IMR-90 (cell line): Measurements from ENCODE around the gene CCNK. TPM values are rescaled to one million over a fixed set of nuclear protein-coding genes. Genes with fewer than 3 reads are reported as not detected.

Experiments used
- ATAC-seq: fragments of 200-7000 bp; cut with Tn5 transposase; 2 replicates; pipeline ENCODE4 v1.9.1; 2020; ENCODE audit warnings: low read depth, mild to moderate bottlenecking, moderate library complexity
- BruUV-seq: library from RNA; stranded (reverse); fragments of 400-500 nt; replicated peaks from 2 replicates; lab custom pipeline; 2021; lab: Mats Ljungman, UMichigan
- CTCF ChIA-PET: fragments of 300-600 bp; formaldehyde crosslinking; extraction: SDS; loops from one replicate; lab custom pipeline; 2021; ENCODE audit warnings: antibody characterized with exemption; lab: Yijun Ruan, JAX
- POLR2A ChIA-PET: fragments of 300-600 bp; sonication (Branson Sonifier 250); formaldehyde crosslinking; loops from one replicate; lab custom pipeline; 2022; ENCODE audit warnings: antibody characterized with exemption; ENCODE audit not compliant: unreplicated experiment; lab: Charles Lee
- DNase-seq: peaks from one replicate; pipeline ENCODE4 v3.0.0; 2013
- H2AFZ ChIP-seq: replicated peaks from 2 replicates; pipeline ENCODE3; 2013; ENCODE audit warnings: low read length, mild to moderate bottlenecking; ENCODE audit not compliant: poor library complexity
- H2AK5ac ChIP-seq: 2 replicates; pipeline ENCODE4 v1.6.1; 2013; ENCODE audit warnings: low read depth, low read length, inconsistent platforms
- H2AK9ac ChIP-seq: replicated peaks from 2 replicates; pipeline ENCODE3; 2013; ENCODE audit warnings: mild to moderate bottlenecking, low read depth, low read length, moderate library complexity; ENCODE audit not compliant: poor library complexity
- H2BK120ac ChIP-seq: 2 replicates; pipeline ENCODE4 v1.6.1; 2013; ENCODE audit warnings: low read depth, low read length, inconsistent platforms
- H2BK15ac ChIP-seq: 3 replicates; pipeline ENCODE4 v1.6.1; 2013; ENCODE audit warnings: low read depth, low read length, inconsistent platforms
- H2BK20ac ChIP-seq: 2 replicates; pipeline ENCODE4 v1.6.1; 2013; ENCODE audit warnings: low read depth, mild to moderate bottlenecking, inconsistent platforms, low read length, moderate library complexity
- H2BK5ac ChIP-seq: 2 replicates; pipeline ENCODE4 v1.6.1; 2013; ENCODE audit warnings: mild to moderate bottlenecking, low read depth, low read length, inconsistent platforms; ENCODE audit not compliant: poor library complexity, severe bottlenecking
- H3K14ac ChIP-seq: replicated peaks from 2 replicates; pipeline ENCODE4 v1.6.1; 2013; ENCODE audit warnings: low read depth, low read length, inconsistent platforms
- H3K18ac ChIP-seq: 2 replicates; pipeline ENCODE4 v1.6.1; 2013; ENCODE audit warnings: low read depth, low read length, control low read depth
- H3K23ac ChIP-seq: 2 replicates; pipeline ENCODE4 v1.6.1; 2013; ENCODE audit warnings: low read depth, low read length, inconsistent platforms
- H3K27ac ChIP-seq: 2 replicates; pipeline ENCODE4 v1.5.1; 2013; ENCODE audit warnings: mild to moderate bottlenecking, control low read depth, low read length; ENCODE audit not compliant: insufficient read depth
- H3K27me3 ChIP-seq: 2 replicates; pipeline ENCODE4 v1.6.1; 2013; ENCODE audit warnings: low read length; ENCODE audit not compliant: control insufficient read depth, insufficient read depth
- H3K36me3 ChIP-seq: 2 replicates; pipeline ENCODE4 v1.6.1; 2013; ENCODE audit warnings: low read length, mixed read lengths; ENCODE audit not compliant: control insufficient read depth, insufficient read depth
- H3K4ac ChIP-seq: 2 replicates; pipeline ENCODE4 v1.6.1; 2013; ENCODE audit warnings: low read depth, low read length, inconsistent platforms
- H3K4me1 ChIP-seq: 2 replicates; pipeline ENCODE4 v1.6.1; 2013; ENCODE audit warnings: low read length, mixed read lengths; ENCODE audit not compliant: control insufficient read depth, insufficient read depth
- H3K4me2 ChIP-seq: 2 replicates; pipeline ENCODE4 v1.6.1; 2013; ENCODE audit warnings: low read depth, mild to moderate bottlenecking, control low read depth, low read length, moderate library complexity
- H3K4me3 ChIP-seq: 2 replicates; pipeline ENCODE4 v1.5.1; 2013; ENCODE audit warnings: low read depth, mild to moderate bottlenecking, control low read depth, low read length, moderate library complexity; ENCODE audit not compliant: insufficient read depth
- H3K56ac ChIP-seq: 2 replicates; pipeline ENCODE4 v1.6.1; 2013; ENCODE audit warnings: low read length, inconsistent platforms; ENCODE audit not compliant: insufficient read depth; ENCODE audit errors: extremely low read depth
- H3K79me1 ChIP-seq, 2 experiments: 2 replicates each; pipeline ENCODE4 v1.6.1; 2013; ENCODE audit warnings: low read length in 2 of 2, inconsistent platforms in 1 of 2, low read depth in 1 of 2
- H3K9ac ChIP-seq: 2 replicates; pipeline ENCODE4 v1.6.1; 2013; ENCODE audit warnings: low read depth, low read length, control low read depth
- H3K9me1 ChIP-seq: 2 replicates; pipeline ENCODE4 v1.6.1; 2013; ENCODE audit warnings: low read length, inconsistent platforms; ENCODE audit not compliant: insufficient read depth
- H3K9me3 ChIP-seq: 2 replicates; pipeline ENCODE4 v1.6.1; 2013; ENCODE audit warnings: low read length; ENCODE audit not compliant: control insufficient read depth, insufficient read depth
- H4K20me1 ChIP-seq: 2 replicates; pipeline ENCODE4 v1.6.1; 2013; ENCODE audit warnings: low read length, inconsistent platforms; ENCODE audit not compliant: insufficient read depth
- H4K5ac ChIP-seq: 2 replicates; pipeline ENCODE4 v1.6.1; 2013; ENCODE audit warnings: mild to moderate bottlenecking, low read depth, low read length, control low read depth
- H4K8ac ChIP-seq, 2 experiments: 2 replicates each; pipeline ENCODE4 v1.6.1; 2013; ENCODE audit warnings: low read depth in 2 of 2, low read length in 2 of 2, control low read depth in 1 of 2, inconsistent platforms in 1 of 2
- H4K91ac ChIP-seq: 2 replicates; pipeline ENCODE4 v1.6.1; 2013; ENCODE audit warnings: low read depth, low read length, inconsistent platforms; ENCODE audit not compliant: insufficient read depth
- NFE2L2 ChIP-seq: fragments of 150-350 bp; IDR thresholded peaks from 2 replicates; pipeline ENCODE4 v1.6.1; 2016; ENCODE audit warnings: low read depth, mild to moderate bottlenecking, low read length
- POLR2A ChIP-seq: IDR thresholded peaks from 2 replicates; pipeline ENCODE4 v1.6.1; 2012; ENCODE audit warnings: mild to moderate bottlenecking, low read depth, low read length
- SMC3 ChIP-seq: fragments of 150-350 bp; IDR thresholded peaks from 2 replicates; pipeline ENCODE4 v1.6.1; 2016; ENCODE audit warnings: low read depth, mild to moderate bottlenecking, antibody characterized with exemption, low read length, moderate library complexity
- WGBS, 2 experiments: methylation state at CpG; one replicate each; pipeline versions ENCODE4 v1.1.5 to v1.1.7; 2013; ENCODE audit warnings: missing lambda C conversion rate in 2 of 2; ENCODE audit not compliant: insufficient read length in 1 of 2; ENCODE audit errors: extremely low coverage in 2 of 2; 5-methylcytosine and 5-hydroxymethylcytosine counted together
- dilution Hi-C: fragments of 300-500 bp; cut with HindIII; formaldehyde crosslinking; loops from one replicate; pipeline ENCODE4 v1.14.3; 2018; ENCODE audit warnings: low sequenced_read_pairs; ENCODE audit not compliant: unreplicated experiment
- in situ Hi-C: fragments of 300-500 bp; cut with MboI; formaldehyde crosslinking; loops from 3 replicates; pipeline ENCODE4 v1.14.3; 2019; ENCODE audit warnings: low sequenced_read_pairs, inconsistent platforms, mixed read lengths
- intact Hi-C: fragments of 100-400 bp; cut with micrococcal nuclease; formaldehyde crosslinking; loops from 2 replicates; pipeline ENCODE4 v1.10.0; 2022
- polyA plus RNA-seq, 3 experiments: library from polyadenylated mRNA; depleted of rRNA; stranded (reverse); fragments of >200 nt; gene quantifications; 2 replicates each; pipeline ENCODE4 v1.2.3, GENCODE V29; 2012; ENCODE audit warnings: low replicate concordance in 1 of 3
- total RNA-seq: library from RNA; depleted of rRNA; stranded (reverse); fragments of >200 nt; gene quantifications from 2 replicates; pipeline ENCODE4 v1.2.3, GENCODE V29; 2012

Gene CCNK
- total and polyA plus RNA-seq, 2 of the 4 experiments (the other 2 are of a cell fraction): 18.8 to 38.3 TPM

DNA sequence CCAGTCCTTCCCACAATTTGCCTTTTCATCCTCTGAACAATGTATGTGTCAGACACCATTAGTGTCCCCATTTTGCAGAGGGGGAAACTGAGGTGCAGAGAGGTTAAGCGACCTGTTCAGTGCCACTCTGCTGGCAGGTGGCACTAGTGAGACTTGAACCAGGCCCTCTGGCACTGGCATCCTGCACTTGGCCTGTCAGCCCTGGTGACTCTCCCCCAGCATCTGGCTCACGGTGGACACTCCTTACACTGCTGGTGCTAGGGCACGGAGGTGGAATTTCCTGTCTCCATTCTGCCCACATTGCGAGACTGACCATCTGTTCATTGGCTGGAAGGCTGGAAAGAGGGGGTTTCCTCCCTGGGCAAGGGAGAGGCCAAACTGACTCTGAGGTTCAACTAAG is 48.7 kb downstream of the CCNK start:
- H3K14ac ChIP-seq: peak overlapping the region; percentile 52; the same call in 1 of the 2 replicates
- in situ Hi-C loops (loop anchor here (10.0 kb wide), 1 partner anchor 375 kb away; no protein-coding TSS in a partner anchor), intact Hi-C loops (loop anchor here (5.0 kb wide), 1 partner anchor 37 kb away; no protein-coding TSS in a partner anchor), dilution Hi-C loops (no loop called here)
- H2BK20ac ChIP-seq: peak overlapping the region; percentile 86
- peak overlapping the region; percentile 93 for H2AK9ac ChIP-seq
- H4K5ac ChIP-seq: no peak overlapping the region
- peaks cover 27% of the 10 kb centered on the region for H3K4me1 ChIP-seq
- H3K18ac ChIP-seq: no peak overlapping the region
- no CpG with 5 or more reads among the region's 4 CpGs for WGBS, 2 experiments
- ChIA-PET POLR2A (no interaction called here), CTCF (interaction anchor here (1.4 kb wide), 1 partner anchor 46 kb away, joined by 3 read pairs; no protein-coding TSS in a partner anchor)
- peaks cover 23% of the 10 kb centered on the region for H3K9me1 ChIP-seq
- no peak overlapping the region for H3K4me3 ChIP-seq
- H3K56ac ChIP-seq: no peak overlapping the region
- H4K91ac ChIP-seq: peak overlapping the region; percentile 69
- peak overlapping the region; percentile 90 for H3K4ac ChIP-seq
- H3K23ac ChIP-seq: no peak overlapping the region
- H4K8ac ChIP-seq: 0 out of 4 replicates have a peak overlapping the region, but pooled peaks of 1 of the 2 experiments have one; percentile 18
- peak overlapping the region; percentile 71 for H2AFZ ChIP-seq
- no TSS peak for BruUV-seq
- ATAC-seq: no peak
- no peaks in the 10 kb centered on the region for H3K9me3 ChIP-seq
- H2BK15ac ChIP-seq: peak overlapping the region; percentile 72; the same call in 2 of the 3 replicates
- peak overlapping the region; percentile 88 for H2AK5ac ChIP-seq
- no peak overlapping the region for H3K9ac ChIP-seq
- H2BK5ac ChIP-seq: no peak overlapping the region
- H4K20me1 ChIP-seq: no peaks in the 10 kb centered on the region; the same call in 1 of the 2 replicates
- H3K36me3 ChIP-seq: no peaks in the 10 kb centered on the region
- DNase-seq: peak; percentile 45
- no peak overlapping the region for H3K4me2 ChIP-seq
- no peaks in the 10 kb centered on the region for H3K27me3 ChIP-seq
- peaks cover 29 to 72% of the 10 kb centered on the region in 2 experiments for H3K79me1 ChIP-seq
- TF ChIP-seq POLR2A: no peak
- TF ChIP-seq SMC3: peak; percentile 10; the same call in 1 of the 2 replicates
- no peak for TF ChIP-seq NFE2L2
- H3K27ac ChIP-seq: no peak overlapping the region
- H2BK120ac ChIP-seq: peak overlapping the region; percentile 77
